Sigmoid colon (tissue), 7 donors: Measurements from ENCODE around the gene ALDH3A2. TPM values are rescaled to one million over a fixed set of nuclear protein-coding genes. Genes with fewer than 3 reads are reported as not detected.

Experiments
- DNase-seq: peaks from one replicate; pipeline ENCODE4 v3.0.0-alpha.2; 2019
- H3K27ac ChIP-seq, 4 donors: fragments of 200-600 bp; sonication (generic); one replicate each; pipeline ENCODE4 v1.5.1; 2016 to 2019; ENCODE audit warnings: mild to moderate bottlenecking in 1 of 4
- H3K27me3 ChIP-seq, 3 donors: fragments of 200-600 bp; sonication (generic); one replicate each; pipeline ENCODE4 v1.5.1; 2019; ENCODE audit warnings: mild to moderate bottlenecking in 1 of 3
- H3K36me3 ChIP-seq, 4 donors: fragments of 200-600 bp; sonication (generic); one replicate each; pipeline ENCODE4 v1.5.1; 2016 to 2019
- H3K4me1 ChIP-seq, 4 donors: fragments of 200-600 bp; sonication (generic); one replicate each; pipeline ENCODE4 v1.5.1; 2017 to 2019
- H3K4me3 ChIP-seq, 4 donors: fragments of 200-600 bp; sonication (generic); one replicate each; pipeline ENCODE4 v1.5.1; 2017 to 2019; ENCODE audit warnings: mild to moderate bottlenecking in 2 of 4, moderate library complexity in 1 of 4
- H3K9me3 ChIP-seq, 4 donors: fragments of 200-600 bp in 3 of 4; sonication (generic) in 3 of 4; one replicate each; pipeline versions ENCODE4 v1.5.1 to v1.6.1; 2013 to 2019
- EP300 ChIP-seq, 4 donors: sonication (generic); formaldehyde crosslinking; IDR thresholded peaks; one replicate each; pipeline ENCODE4 v1.6.1; 2017; ENCODE audit warnings: antibody characterized with exemption in 4 of 4
- POLR2A ChIP-seq, 2 donors: fragments of 450-650 bp; IDR thresholded peaks; one replicate each; pipeline ENCODE4 v1.6.1; 2016; ENCODE audit warnings: antibody characterized with exemption in 2 of 2, mild to moderate bottlenecking in 2 of 2, moderate library complexity in 2 of 2
- POLR2AphosphoS5 ChIP-seq, 4 donors: sonication (generic); formaldehyde crosslinking; IDR thresholded peaks; one replicate each; pipeline ENCODE4 v1.6.1; 2017; ENCODE audit warnings: antibody characterized with exemption in 4 of 4
- WGBS, 2 donors: extraction: QIAGEN DNeasy Blood & Tissue Kit; methylation state at CpG; one replicate each; pipeline ENCODE4 v1.1.7; 2013; 5-methylcytosine and 5-hydroxymethylcytosine counted together
- intact Hi-C: fragments of 100-400 bp; cut with DNase I; formaldehyde crosslinking; loops from one replicate; pipeline ENCODE4 v1.15.1; 2023
- polyA plus RNA-seq, 3 donors: library from polyadenylated mRNA; stranded (reverse); fragments of 200-250 nt; gene quantifications; one replicate each; pipeline ENCODE4 v1.2.3, GENCODE V29; 2013
- total RNA-seq, 4 donors: library from RNA; depleted of rRNA; stranded (reverse); fragments of >200 nt; gene quantifications; one replicate each; pipeline ENCODE4 v1.1.0, GENCODE V29; 2016
- TF ChIP-seq, protein P1 (sequence below), 4 experiments: fragments of 450-650 bp in 3 of 4; fragments of 200-600 bp in 1 of 4; IDR thresholded peaks; one replicate each; pipeline ENCODE4 v1.5.1; 2016 to 2019; ENCODE audit warnings: antibody characterized with exemption in 4 of 4, mild to moderate bottlenecking in 3 of 4, moderate library complexity in 2 of 4
- donor health status: healthy with polysubstance abuse.
- donor health status: Bipolar disorder and iron deficiency.
- donor health status: healthy.

The ALDH3A2 gene
- total and polyA plus RNA-seq, 7 donors, result 45.0 to 104 (median 58.6) TPM

DNA sequence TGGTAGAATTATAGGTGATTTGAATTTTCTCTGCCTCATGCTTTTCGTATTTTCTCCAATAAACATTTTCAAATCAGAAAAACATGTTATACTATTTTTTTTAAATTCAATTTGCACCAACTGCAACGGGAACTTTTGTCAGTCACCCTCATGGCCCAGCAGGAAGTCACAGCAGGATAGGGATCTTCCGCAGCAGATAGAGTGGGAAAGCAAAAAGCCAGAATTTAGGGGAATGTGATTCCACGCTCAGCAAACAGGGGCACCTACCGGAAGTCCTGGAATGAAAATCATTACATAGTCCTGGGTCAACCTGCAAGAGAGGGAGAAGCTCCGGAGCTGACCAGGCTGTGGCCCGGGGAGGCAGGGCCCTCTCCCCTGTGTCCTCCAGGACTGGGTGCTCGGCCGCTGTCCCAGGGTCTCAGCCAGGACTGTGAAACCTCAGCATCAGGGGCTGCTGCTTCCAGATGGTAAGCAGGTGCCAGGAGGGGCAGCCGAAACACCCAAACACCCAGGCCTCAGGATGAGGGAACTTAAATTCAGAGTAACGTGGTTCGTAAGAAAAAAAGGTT lies 64.0 kb downstream of the ALDH3A2 start:
- Histone ChIP-seq H3K36me3 (no peaks in the 10 kb centered on the region), H3K9me3 (no peaks in the 10 kb centered on the region), H3K4me3 (no peak overlapping the region), H3K27me3 (no peaks in the 10 kb centered on the region), H3K4me1 (no peaks in the 10 kb centered on the region), H3K27ac (no peak overlapping the region)
- DNase-seq, result no peak
- TF ChIP-seq POLR2A (IDR thresholded peaks at IDR 0.05) (no peak), POLR2AphosphoS5 (IDR thresholded peaks at IDR 0.05) (no peak), EP300 (IDR thresholded peaks at IDR 0.05) (no peak)
- TF ChIP-seq, protein P1, sequence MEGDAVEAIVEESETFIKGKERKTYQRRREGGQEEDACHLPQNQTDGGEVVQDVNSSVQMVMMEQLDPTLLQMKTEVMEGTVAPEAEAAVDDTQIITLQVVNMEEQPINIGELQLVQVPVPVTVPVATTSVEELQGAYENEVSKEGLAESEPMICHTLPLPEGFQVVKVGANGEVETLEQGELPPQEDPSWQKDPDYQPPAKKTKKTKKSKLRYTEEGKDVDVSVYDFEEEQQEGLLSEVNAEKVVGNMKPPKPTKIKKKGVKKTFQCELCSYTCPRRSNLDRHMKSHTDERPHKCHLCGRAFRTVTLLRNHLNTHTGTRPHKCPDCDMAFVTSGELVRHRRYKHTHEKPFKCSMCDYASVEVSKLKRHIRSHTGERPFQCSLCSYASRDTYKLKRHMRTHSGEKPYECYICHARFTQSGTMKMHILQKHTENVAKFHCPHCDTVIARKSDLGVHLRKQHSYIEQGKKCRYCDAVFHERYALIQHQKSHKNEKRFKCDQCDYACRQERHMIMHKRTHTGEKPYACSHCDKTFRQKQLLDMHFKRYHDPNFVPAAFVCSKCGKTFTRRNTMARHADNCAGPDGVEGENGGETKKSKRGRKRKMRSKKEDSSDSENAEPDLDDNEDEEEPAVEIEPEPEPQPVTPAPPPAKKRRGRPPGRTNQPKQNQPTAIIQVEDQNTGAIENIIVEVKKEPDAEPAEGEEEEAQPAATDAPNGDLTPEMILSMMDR (IDR thresholded peaks at IDR 0.05), result no peak
- intact Hi-C loops, result no loop called here
- 91 to 92% methylated on average over 12 of the region's 12 CpGs for WGBS, 2 donors

DNA sequence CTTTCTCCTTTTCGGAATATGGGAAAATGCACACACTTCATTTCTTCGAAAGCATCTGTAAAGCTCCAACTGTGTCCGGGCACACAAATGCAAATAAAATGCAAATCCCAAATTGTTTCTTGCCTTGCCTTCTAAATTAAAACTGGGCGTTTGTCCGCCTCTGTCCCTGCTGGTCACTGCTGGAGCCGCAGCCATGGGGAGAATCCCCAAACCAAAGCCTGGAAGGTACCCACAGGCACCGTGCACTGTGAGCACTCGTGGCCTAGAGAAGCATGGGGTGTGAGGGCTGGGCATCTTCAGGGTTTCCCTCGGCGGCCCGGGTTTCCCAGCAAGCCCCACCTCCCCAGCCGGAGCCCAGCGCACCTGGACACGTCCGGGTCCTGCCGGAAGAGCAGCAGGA lies 64.9 kb downstream of the ALDH3A2 start:
- Histone ChIP-seq H3K4me1 (no peaks in the 10 kb centered on the region), H3K9me3 (no peaks in the 10 kb centered on the region), H3K27me3 (no peaks in the 10 kb centered on the region), H3K36me3 (no peaks in the 10 kb centered on the region), H3K27ac (no peak overlapping the region), H3K4me3 (no peak overlapping the region)
- intact Hi-C loops, result no loop called here
- 89 to 90% methylated on average over 16 of the region's 16 CpGs for WGBS, 2 donors
- DNase-seq, result no peak
- TF ChIP-seq EP300 (IDR thresholded peaks at IDR 0.05) (no peak), POLR2AphosphoS5 (IDR thresholded peaks at IDR 0.05) (no peak), POLR2A (IDR thresholded peaks at IDR 0.05) (no peak)
- TF ChIP-seq, protein P1 (IDR thresholded peaks at IDR 0.05), result no peak

DNA sequence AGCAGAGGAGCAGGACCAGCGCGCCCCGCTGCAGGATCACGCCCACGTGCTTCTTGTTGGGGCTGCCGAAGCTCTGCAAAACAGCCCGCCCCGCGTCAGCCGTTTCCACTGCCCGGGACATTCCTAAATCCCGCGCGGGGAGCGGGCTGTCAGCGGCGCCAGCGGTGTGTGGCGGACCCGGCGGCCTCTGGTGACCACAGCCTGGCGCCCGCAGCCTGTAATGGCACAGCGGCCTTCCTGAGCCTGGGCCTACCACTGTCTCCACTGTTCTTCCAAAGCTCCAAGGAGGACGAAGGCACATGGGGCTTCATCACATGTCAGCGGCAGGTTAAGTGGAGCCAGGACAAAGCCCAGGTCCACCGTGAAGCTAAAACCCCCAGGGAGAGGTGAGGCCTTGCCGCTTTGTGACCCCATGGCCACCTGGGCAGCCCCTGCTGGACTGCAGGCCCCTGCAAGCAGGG lies 65.4 kb downstream of the ALDH3A2 start:
- peak; percentile 37 for DNase-seq
- no peaks in the 10 kb centered on the region for H3K36me3 ChIP-seq
- no peaks in the 10 kb centered on the region for H3K27me3 ChIP-seq
- no peaks in the 10 kb centered on the region for H3K9me3 ChIP-seq
- H3K4me1 ChIP-seq, result no peaks in the 10 kb centered on the region
- TF ChIP-seq POLR2AphosphoS5 (IDR thresholded peaks at IDR 0.05) (no peak), POLR2A (IDR thresholded peaks at IDR 0.05) (no peak), EP300 (IDR thresholded peaks at IDR 0.05) (no peak)
- TF ChIP-seq, protein P1 (IDR thresholded peaks at IDR 0.05), result no peak
- no peak overlapping the region for H3K4me3 ChIP-seq
- 92 to 94% methylated on average over 28 of the region's 28 CpGs for WGBS, 2 donors
- H3K27ac ChIP-seq, result no peak overlapping the region
- intact Hi-C loops, result no loop called here

DNA sequence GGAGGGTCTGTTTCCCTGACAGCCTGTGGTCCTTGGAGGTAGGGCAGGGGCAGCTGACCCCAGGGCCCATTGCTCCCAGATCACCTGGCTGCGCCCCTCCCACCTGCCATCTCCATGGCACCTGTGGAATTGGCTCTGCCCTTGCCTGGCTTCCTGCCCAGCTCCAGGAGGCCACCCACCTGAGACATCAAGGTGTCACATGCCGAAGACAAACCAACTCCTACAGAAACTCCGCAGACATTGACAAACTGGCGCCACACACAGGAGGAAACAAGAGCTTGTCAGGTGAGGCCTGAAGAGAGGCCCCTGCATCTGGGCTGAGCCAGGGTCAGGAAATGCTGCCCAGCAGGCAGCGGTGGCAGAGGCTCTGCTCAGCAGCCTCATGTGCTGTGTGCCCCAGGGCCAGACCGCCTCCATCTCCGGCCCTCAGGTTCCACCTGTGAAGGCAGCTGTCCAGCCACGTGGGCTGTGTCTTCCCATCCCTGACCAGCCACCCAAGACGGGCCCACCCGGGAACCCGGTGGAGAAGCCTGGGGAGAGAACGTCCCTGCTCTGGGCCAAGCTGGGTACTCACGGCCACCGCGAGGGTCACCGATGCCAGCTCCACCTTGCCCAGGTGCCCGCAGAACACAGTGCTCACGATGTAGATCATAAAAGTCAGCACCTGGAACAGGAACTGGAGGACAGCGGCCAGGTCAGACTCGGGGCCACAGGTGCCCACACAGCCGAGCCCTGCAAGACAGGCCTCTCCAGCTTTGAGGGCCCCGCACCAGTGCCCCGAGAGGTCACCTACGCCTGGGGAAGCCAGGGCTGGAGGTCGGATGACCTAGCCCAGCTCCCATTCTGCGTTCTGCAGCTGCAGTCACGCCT lies 66.2 kb downstream of the ALDH3A2 start:
- intact Hi-C loops, result no loop called here

More for the DNA sequence above, 66.2 kb downstream of the ALDH3A2 start:
- no peak overlapping the region for H3K27ac ChIP-seq
- H3K4me3 ChIP-seq, result no peak overlapping the region
- 74 to 91% methylated on average over 27 of the region's 27 CpGs for WGBS, 2 donors
- TF ChIP-seq POLR2A (IDR thresholded peaks at IDR 0.05) (no peak), EP300 (IDR thresholded peaks at IDR 0.05) (no peak), POLR2AphosphoS5 (IDR thresholded peaks at IDR 0.05) (no peak)
- TF ChIP-seq, protein P1 (IDR thresholded peaks at IDR 0.05), result no peak
- no peaks in the 10 kb centered on the region for H3K4me1 ChIP-seq
- DNase-seq, result peak; percentile 64
- H3K36me3 ChIP-seq, result no peaks in the 10 kb centered on the region
- H3K27me3 ChIP-seq, result no peaks in the 10 kb centered on the region
- H3K9me3 ChIP-seq, result no peaks in the 10 kb centered on the region
